Bronchial epithelial cell (primary cell): Measurements from ENCODE around the gene ESPN. TPM values are rescaled to one million over a fixed set of nuclear protein-coding genes. Genes with fewer than 3 reads are reported as not detected.

ENCODE experiments used
- DNase-seq: peaks from one replicate; pipeline ENCODE4 v3.0.0-alpha.2; 2010; ENCODE audit warnings: low read depth
- FAIRE-seq: peaks from 2 replicates; lab custom pipeline; 2011; peaks lifted over from hg19 to GRCh38; lab: Jason Lieb, UNC
- H3K27me3 ChIP-seq: 2 replicates; pipeline ENCODE4 v1.5.1; 2011; ENCODE audit warnings: low read length; ENCODE audit not compliant: control insufficient read depth, insufficient read depth
- H3K36me3 ChIP-seq: 2 replicates; pipeline ENCODE4 v1.5.1; 2011; ENCODE audit warnings: low read length; ENCODE audit not compliant: control insufficient read depth, insufficient read depth
- H3K4me3 ChIP-seq: 2 replicates; pipeline ENCODE4 v1.5.1; 2011; ENCODE audit warnings: mild to moderate bottlenecking, low read depth, low read length, control low read depth
- CTCF ChIP-seq: IDR thresholded peaks from 2 replicates; pipeline ENCODE4 v1.5.1; 2011; ENCODE audit warnings: mild to moderate bottlenecking, moderate library complexity, low read length, control low read depth, inconsistent platforms; ENCODE audit not compliant: insufficient read depth, severe bottlenecking
- total RNA-seq: library from RNA; depleted of rRNA; stranded (reverse); fragments of >200 nt; gene quantifications from 2 replicates; pipeline ENCODE4 v1.2.1, GENCODE V29; 2014

ESPN gene
- total RNA-seq, 1 donor from 2014 or later, result 4.5 TPM

- no peak for FAIRE-seq
- DNase-seq, result no peak
- TF ChIP-seq CTCF, result peak; percentile 6
- Histone ChIP-seq H3K27me3 (no peaks in the 10 kb centered on the region), H3K36me3 (peaks cover 31% of the 10 kb centered on the region), H3K4me3 (no peak overlapping the region)
Measured at GRCh38 chr1:6462412-6463119, 38.0 kb downstream of the ESPN start.

GRCh38 chr1:6463120-6463412, 38.5 kb downstream of the ESPN start:
- no peak for FAIRE-seq
- TF ChIP-seq CTCF, result no peak
- Histone ChIP-seq H3K36me3 (peaks cover 36% of the 10 kb centered on the region), H3K27me3 (no peaks in the 10 kb centered on the region), H3K4me3 (no peak overlapping the region)
- DNase-seq, result no peak

- Histone ChIP-seq H3K27me3 (no peaks in the 10 kb centered on the region), H3K36me3 (peaks cover 48% of the 10 kb centered on the region)
- DNase-seq, result no peak
Measured at GRCh38 chr1:6464514-6464836, 39.9 kb downstream of the ESPN start.

DNA sequence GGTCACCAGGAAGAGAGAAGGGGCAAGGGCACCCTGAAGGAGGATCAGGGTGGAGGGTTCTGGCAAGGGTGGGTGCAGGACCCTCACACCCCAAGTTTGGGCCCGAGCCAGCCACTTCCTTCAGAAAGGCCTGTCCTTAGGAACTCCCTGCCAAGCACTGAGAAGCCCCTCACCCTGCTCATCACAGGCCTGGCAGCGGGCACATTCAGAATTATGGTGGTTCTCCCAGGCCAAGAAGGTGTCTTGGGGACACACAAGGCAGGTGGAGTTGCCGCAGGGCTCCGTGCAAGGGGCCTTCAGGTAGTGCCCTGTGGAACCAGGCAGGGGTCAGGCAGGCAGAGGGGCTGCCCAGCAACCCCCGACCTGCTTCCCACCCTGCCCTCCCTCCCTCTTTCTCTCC, 40.3 kb downstream of the ESPN start:
- no peak for FAIRE-seq
- Histone ChIP-seq H3K27me3 (no peaks in the 10 kb centered on the region), H3K36me3 (peaks cover 52% of the 10 kb centered on the region)

More at GRCh38 chr1:6464514-6464836, 39.9 kb downstream of the ESPN start:
- no peak for FAIRE-seq
- TF ChIP-seq CTCF, result no peak
- no peak overlapping the region for H3K4me3 ChIP-seq

GRCh38 chr1:6465461-6466005, 41.0 kb downstream of the ESPN start:
- Histone ChIP-seq H3K27me3 (no peaks in the 10 kb centered on the region), H3K36me3 (peaks cover 58% of the 10 kb centered on the region), H3K4me3 (no peak overlapping the region)
- no peak for FAIRE-seq
- DNase-seq, result no peak
- TF ChIP-seq CTCF, result no peak

More for the DNA sequence above, 40.3 kb downstream of the ESPN start:
- no peak for TF ChIP-seq CTCF
- H3K4me3 ChIP-seq, result no peak overlapping the region
- DNase-seq, result no peak

- no peak for TF ChIP-seq CTCF
- no peak within 1 kb of the TSS for H3K4me3 ChIP-seq
- FAIRE-seq (no peak), DNase-seq (no peak)
- no peaks in the 10 kb centered on the region for H3K27me3 ChIP-seq
- H3K36me3 ChIP-seq, result peaks cover 61% of the 10 kb centered on the region
Measured at GRCh38 chr1:6466023-6466422, 41.4 kb downstream of the ESPN start, which contains the start of gene TNFRSF25. Gene TNFRSF25 (minus strand): TSS chr1:6466173. CDS start chr1:6466107, 66 bp downstream.
